Stimulated activated CD8-positive, alpha-beta memory T cell treated with anti-CD3 and anti-CD28 coated beads, Interleukin-12 subunit alpha, Interleukin-12 subunit beta, amount 100 ng/mL, for 1 hour (primary cell): ENCODE measurements around the gene PNRC1.
"Not testable (repeated sequence)": the region's sequence is repeated elsewhere in the genome, so short reads cannot be mapped to it uniquely, and the experiment has no call there.

Experiments used
- DNase-seq: peaks from one replicate; pipeline ENCODE4 v3.0.0-alpha.2; 2020; ENCODE audit warnings: low read depth

The PNRC1 gene

DNA sequence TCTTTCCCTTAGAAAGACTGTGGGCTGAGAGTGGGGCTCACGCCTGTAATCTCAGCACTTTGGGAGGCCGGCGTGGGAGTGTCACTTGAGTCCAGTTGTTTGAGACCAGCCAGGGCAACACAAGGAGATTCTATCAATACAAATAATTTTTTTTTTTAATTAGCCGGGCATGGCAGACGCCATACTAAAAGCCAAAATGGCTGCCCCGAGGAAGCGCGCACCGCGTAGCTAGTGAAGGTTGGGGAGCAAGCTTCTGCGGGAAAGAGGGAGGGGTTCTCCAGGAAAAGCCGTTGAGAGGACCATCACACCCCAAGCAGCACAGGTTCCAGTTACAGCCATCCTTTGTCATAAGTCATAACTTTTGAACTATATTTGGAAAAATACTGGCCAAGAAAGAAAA lies 21.3 kb upstream of the PNRC1 start:
- DNase-seq = no peak

- no peak for DNase-seq
These were observed 16.7 kb upstream of the PNRC1 start for GRCh38 chr6:89063881-89064280.

DNA sequence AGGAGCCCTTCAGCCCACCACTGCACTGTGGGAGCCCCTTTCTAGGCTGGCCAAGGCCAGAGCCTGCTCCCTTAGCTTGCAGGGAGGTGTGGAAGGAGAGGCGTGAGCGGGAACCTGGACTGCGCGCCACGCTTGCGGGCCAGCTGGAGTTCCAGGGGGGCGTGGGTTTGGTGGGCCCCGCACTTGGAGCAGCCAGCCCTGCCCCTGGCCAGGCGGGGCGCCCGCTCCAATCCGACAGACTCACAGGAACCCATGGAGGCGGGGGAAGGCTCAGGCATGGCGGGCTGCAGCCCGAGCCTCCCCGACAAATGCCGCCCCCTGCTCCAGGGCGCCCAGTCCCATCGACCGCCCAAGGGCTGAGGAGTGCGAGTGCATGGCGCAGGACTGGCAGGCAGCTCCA lies 15.6 kb upstream of the PNRC1 start:
- DNase-seq = not testable (repeated sequence)

- not testable (repeated sequence) for DNase-seq
These were observed 14.4 kb upstream of the PNRC1 start for GRCh38 chr6:89066121-89066520.

DNA sequence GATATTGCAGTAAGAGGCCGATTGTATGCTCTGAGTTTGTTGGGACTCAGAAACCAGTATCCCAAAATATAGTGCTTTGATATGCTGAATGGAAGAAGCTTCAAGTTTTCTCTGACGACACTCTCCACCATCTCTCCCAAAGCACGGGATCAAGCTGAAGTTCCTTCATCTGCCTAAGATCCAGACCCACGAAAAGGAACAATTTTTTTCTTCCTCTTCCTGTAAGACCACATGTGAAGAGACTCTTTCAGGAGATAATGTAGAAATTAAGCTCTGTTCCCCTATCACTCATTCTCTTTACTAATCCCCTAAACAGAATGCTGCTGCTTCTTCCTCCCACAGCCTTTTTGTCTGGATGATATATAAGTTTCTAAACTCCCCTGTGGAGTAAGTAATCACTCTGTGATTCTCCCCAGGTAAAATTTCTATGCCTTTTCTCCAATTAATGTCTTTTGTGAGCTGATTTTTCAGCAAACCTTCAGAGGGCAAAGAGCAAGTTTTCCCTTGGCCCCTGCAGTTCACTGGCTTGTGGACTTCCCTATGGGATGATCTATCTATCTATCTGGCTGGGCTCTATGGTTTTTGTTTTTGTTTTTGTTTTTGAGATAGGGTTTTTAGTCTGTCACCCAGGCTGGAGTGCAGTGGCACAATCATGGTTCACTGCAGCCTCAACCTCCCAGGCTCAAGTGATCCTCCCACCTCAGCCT lies 13.5 kb upstream of the PNRC1 start:
- DNase-seq = no peak

DNA sequence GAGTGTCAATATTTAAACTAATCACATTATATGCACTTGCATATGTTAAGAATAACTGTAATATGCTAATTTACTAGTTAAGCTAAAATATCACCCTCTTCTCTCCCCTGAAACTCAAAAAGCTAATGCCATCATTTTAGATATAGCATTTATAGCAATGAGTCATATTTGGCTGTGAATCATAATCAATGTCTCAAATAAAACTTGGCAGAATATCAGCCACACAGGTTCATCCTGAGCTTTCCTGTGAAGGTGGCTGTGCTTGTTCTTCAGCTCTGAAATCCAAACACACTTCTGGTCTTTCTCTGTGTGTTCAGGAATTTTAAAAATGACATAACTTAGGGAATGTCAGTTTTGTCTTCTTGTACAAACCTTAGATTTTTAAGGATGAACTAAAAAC lies 12.8 kb upstream of the PNRC1 start:
- no peak for DNase-seq

GRCh38 chr6:89068695-89069094 lies 11.9 kb upstream of the PNRC1 start:
- no peak for DNase-seq

DNA sequence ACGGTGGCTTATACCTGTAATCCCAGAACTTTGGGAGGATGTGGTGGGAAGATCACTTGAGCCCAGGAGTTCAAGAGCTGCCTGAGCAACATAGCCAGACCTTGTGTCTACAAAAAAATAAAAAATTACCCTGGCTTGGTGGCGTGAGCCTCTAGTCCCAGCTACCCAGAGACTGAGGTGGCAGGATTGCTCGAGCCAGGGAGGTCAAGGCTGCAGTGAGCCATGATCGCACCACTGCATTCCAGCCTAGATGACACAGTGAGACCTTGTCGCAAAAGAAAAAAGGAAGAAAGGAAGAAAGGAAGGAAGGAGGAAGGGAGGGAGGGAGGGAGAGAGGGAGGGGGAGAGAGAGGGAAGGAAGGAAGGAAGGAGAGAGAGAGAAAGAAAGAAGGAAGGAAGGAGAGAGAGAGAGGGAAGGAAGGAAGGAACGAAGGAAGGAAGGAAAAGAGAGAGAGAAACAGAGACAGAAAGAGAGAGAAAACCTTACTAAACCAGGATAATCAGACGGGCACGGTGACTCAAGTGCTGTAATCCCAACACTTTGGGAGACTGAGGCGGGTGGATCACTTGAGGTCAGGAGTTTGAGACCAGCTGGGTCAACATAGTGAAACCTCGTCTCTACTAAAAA lies 10.9 kb upstream of the PNRC1 start:
- DNase-seq = no peak

GRCh38 chr6:89071036-89071435 lies 9.5 kb upstream of the PNRC1 start:
- no peak for DNase-seq

GRCh38 chr6:89073014-89073620 lies 7.4 kb upstream of the PNRC1 start:
- no peak for DNase-seq

DNA sequence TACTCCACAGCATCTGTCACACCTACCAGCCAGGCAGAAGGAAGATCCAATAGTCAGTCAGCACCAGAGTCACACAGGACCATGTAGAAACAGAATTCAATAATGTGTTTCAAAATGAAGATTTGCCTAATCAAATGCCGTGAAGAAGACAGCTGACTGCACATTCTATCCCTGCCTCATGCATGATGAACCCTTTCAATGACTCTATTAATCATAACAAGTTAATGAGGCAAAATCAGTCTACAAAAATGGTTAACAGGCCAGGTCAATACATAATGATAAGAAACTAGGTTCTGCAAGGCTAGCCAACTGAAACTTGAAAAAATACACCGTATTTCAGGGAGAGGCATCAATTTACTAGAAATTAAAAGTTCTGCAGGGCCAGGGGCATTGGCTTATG lies 6.7 kb upstream of the PNRC1 start:
- DNase-seq = no peak

- DNase-seq = peak; percentile 33
These were observed 878 bp upstream of the PNRC1 start for GRCh38 chr6:89079511-89080234.

DNA sequence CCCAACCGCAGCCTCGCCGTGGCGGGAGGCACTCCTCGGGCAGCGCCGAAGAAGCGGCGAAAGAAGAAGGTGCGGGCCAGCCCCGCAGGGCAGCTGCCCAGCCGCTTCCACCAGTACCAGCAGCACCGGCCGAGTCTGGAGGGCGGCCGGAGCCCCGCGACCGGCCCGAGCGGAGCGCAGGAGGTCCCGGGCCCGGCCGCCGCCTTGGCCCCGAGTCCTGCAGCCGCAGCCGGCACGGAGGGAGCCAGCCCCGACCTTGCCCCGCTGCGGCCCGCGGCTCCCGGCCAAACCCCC lies 525 bp downstream of the PNRC1 start:
- DNase-seq = no peak

DNA sequence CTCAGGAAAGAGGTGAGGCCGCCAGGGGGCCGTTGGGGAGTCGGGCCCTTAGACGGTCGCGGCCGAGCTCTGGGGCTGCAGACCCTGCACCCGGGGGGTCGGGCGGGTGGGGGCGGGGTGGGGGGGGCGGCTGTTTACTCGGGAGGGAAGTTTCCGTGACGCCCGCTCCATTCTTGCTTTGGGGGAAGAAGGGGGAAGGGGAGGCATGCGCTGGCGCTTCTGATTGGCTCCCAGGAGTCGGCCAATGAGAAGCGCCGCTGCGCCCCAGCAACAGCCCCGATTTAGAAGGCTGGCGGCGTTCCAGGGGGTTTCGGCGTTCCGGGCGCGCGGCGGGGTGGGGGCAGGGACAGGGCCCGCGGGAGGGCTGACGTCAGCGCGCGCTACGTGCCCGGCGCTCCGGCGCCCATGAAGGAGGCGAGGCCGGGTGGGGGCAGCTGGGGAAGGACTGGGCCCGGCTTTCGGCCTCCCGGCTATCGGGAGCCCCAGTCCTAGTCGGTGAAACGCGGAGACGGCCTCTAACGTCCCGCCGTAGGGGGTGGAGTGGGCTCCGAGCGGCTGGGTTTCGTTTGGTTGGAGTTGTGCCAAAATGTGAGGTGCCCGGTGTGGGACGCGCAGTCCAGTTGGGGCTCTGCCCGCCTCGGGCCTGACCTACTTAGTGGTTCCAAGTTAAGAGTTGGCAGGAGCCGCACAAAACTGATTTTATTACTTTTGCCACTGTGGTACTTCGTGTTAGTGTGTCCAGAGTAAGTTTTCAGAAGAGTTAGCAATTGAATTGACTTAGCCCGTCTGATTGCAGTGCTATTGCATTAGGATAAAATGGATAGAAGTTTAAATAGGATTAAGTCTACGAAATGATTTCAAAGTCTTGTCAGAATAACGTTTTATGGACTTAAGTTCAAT lies 1.1 kb downstream of the PNRC1 start:
- peak; percentile 99 for DNase-seq

GRCh38 chr6:89082486-89082891 lies 1.9 kb downstream of the PNRC1 start:
- DNase-seq = no peak

- DNase-seq = no peak
These were observed 4.0 kb downstream of the PNRC1 start for GRCh38 chr6:89084542-89084941.

- DNase-seq = no peak
These were observed 4.4 kb downstream of the PNRC1 start for GRCh38 chr6:89084954-89085353.

GRCh38 chr6:89085409-89086205 lies 5.1 kb downstream of the PNRC1 start:
- no peak for DNase-seq

DNA sequence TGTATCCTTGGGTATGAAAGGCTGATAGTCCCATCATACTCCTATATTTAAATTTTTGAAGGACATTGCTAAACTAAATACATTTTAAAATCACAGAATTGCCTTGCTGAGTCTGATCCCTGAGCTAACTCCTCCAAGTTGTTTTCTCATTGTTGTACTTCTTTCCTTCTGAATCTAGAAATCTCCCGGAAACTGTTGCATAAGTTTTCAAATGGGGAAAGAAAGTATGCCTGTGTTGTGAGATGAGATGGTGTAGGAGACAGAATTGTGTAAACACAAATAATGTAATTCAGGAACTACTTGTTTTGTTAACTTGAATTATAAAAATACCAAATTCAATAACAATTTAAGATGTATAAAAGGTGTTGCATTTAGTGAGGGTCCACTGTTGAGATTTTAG lies 7.3 kb downstream of the PNRC1 start:
- DNase-seq = no peak

DNA sequence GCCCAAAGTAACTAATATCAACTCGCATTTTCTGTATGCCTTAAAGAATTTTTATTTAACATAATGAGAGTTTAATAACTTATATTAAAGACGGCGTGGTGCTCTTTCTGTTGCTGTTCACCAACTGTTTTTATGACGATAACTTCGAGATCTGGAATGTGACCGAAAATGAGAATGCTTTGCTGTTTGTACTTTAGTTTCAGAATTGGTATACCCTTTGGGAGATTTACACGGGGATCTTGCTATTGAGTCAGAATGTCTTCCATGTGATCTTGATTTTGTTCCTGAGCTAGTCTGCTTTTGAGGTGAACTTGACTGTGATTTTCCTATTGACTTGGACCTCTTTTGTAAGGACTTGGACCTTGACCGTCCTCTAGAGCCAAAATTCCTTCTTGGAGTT lies 17.9 kb downstream of the PNRC1 start:
- DNase-seq = no peak

DNA sequence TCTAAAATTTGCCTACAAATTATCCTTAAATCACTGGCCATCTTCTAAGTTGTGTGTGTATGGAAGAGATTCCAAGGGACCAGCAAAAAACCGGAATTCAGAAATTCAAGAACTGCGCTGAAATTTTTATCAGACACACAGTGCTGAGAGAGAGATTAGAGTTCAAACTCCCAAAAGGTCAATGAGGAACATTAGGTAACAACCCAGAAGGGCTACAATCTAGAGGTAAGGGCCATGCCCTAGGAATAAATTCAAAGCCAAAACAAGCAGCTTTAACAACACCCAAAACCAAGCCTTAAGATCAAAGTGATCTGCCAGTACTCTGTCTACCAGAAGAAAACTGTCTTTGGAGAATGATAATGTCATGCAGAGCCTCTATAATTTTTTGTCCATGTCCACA lies 19.6 kb downstream of the PNRC1 start:
- no peak for DNase-seq
